HG03139 (cell line): ENCODE data around the gene CCDC190.
"Not testable (repeated sequence)": the region's sequence is repeated elsewhere in the genome, so short reads cannot be mapped to it uniquely, and the experiment has no call there.

Source experiments
- ATAC-seq: cut with Tn5 transposase; IDR thresholded peaks from one replicate; pipeline ENCODE4 v1.9.1; 2021; ENCODE audit not compliant: unreplicated experiment

The CCDC190 gene

GRCh38 chr1:162878000-162878596 is 17.1 kb upstream of the CCDC190 start:
- no peak for ATAC-seq

- no peak for ATAC-seq
These were observed 16.4 kb upstream of the CCDC190 start for GRCh38 chr1:162877412-162877811.

- no peak for ATAC-seq
These were observed 15.8 kb upstream of the CCDC190 start for GRCh38 chr1:162876751-162877150.

GRCh38 chr1:162873671-162874666 is 13.0 kb upstream of the CCDC190 start:
- ATAC-seq = no peak

- ATAC-seq = no peak
These were observed 12.0 kb upstream of the CCDC190 start for GRCh38 chr1:162872981-162873380.

GRCh38 chr1:162871417-162871816 is 10.4 kb upstream of the CCDC190 start:
- not testable (repeated sequence) for ATAC-seq

GRCh38 chr1:162868972-162869371 is 8.0 kb upstream of the CCDC190 start:
- ATAC-seq = no peak

GRCh38 chr1:162861625-162862024 is 650 bp upstream of the CCDC190 start:
- no peak for ATAC-seq

GRCh38 chr1:162859191-162859590 is 1.8 kb downstream of the CCDC190 start:
- no peak for ATAC-seq

- no peak for ATAC-seq
These were observed 3.1 kb downstream of the CCDC190 start for GRCh38 chr1:162857850-162858249.

- ATAC-seq = no peak
These were observed 4.7 kb downstream of the CCDC190 start for GRCh38 chr1:162856260-162856659.

GRCh38 chr1:162855461-162856150 is 5.4 kb downstream of the CCDC190 start:
- no peak for ATAC-seq

- no peak for ATAC-seq
These were observed 6.6 kb downstream of the CCDC190 start for GRCh38 chr1:162854245-162854882.

GRCh38 chr1:162851341-162851740 is 9.6 kb downstream of the CCDC190 start:
- ATAC-seq = no peak

GRCh38 chr1:162849711-162850110 is 11.3 kb downstream of the CCDC190 start:
- ATAC-seq = no peak

- no peak for ATAC-seq
These were observed 13.0 kb downstream of the CCDC190 start for GRCh38 chr1:162847839-162848453.

GRCh38 chr1:162846256-162847212 is 14.4 kb downstream of the CCDC190 start:
- ATAC-seq = no peak

GRCh38 chr1:162844153-162844552 is 16.8 kb downstream of the CCDC190 start:
- no peak for ATAC-seq

GRCh38 chr1:162840250-162840839 is 20.6 kb downstream of the CCDC190 start:
- ATAC-seq = no peak
